Hepatocyte (in vitro differentiated cells): Measurements from ENCODE around the gene TK2. TPM values are rescaled to one million over a fixed set of nuclear protein-coding genes. Genes with fewer than 3 reads are reported as not detected.

Source experiments
- DNase-seq: peaks from one replicate; pipeline ENCODE4 v3.0.0-alpha.2; 2016; ENCODE audit warnings: low spot score
- H2AFZ ChIP-seq: fragments of 200-600 bp; sonication (generic); 2 replicates; pipeline ENCODE4 v1.6.0; 2016; ENCODE audit warnings: antibody characterized with exemption, mild to moderate bottlenecking
- H3K27ac ChIP-seq: fragments of 200-600 bp; sonication (generic); 2 replicates; pipeline ENCODE4 v1.5.1; 2016; ENCODE audit warnings: mild to moderate bottlenecking
- H3K27me3 ChIP-seq: fragments of 200-600 bp; sonication (generic); 2 replicates; pipeline ENCODE4 v1.6.1; 2016
- H3K36me3 ChIP-seq: fragments of 200-600 bp; sonication (generic); replicated peaks from 2 replicates; pipeline ENCODE4 v1.5.1; 2016; ENCODE audit warnings: low read depth; ENCODE audit not compliant: insufficient read depth
- H3K4me1 ChIP-seq: fragments of 200-600 bp; sonication (generic); 2 replicates; pipeline ENCODE4 v1.5.1; 2016; ENCODE audit warnings: mild to moderate bottlenecking, moderate library complexity; ENCODE audit not compliant: insufficient read depth
- H3K4me2 ChIP-seq: fragments of 200-600 bp; sonication (generic); 2 replicates; pipeline ENCODE4 v1.6.0; 2016
- H3K4me3 ChIP-seq: fragments of 200-600 bp; sonication (generic); 2 replicates; pipeline ENCODE4 v1.5.1; 2016; ENCODE audit warnings: mild to moderate bottlenecking
- H3K79me2 ChIP-seq: fragments of 200-600 bp; sonication (generic); 2 replicates; pipeline ENCODE4 v1.6.0; 2017; ENCODE audit warnings: mild to moderate bottlenecking
- H3K9me2 ChIP-seq: fragments of 200-600 bp; sonication (generic); replicated peaks from 2 replicates; pipeline ENCODE4 v1.6.0; 2017; ENCODE audit warnings: mild to moderate bottlenecking; ENCODE audit not compliant: insufficient read depth
- H3K9me3 ChIP-seq: fragments of 200-600 bp; sonication (generic); 2 replicates; pipeline ENCODE4 v1.5.1; 2016; ENCODE audit warnings: low read depth, mild to moderate bottlenecking
- H4K20me1 ChIP-seq: fragments of 200-600 bp; sonication (generic); 2 replicates; pipeline ENCODE4 v1.6.0; 2016; ENCODE audit warnings: mild to moderate bottlenecking; ENCODE audit not compliant: insufficient read depth, poor library complexity, severe bottlenecking
- EZH2 ChIP-seq: fragments of 200-600 bp; sonication (generic); IDR thresholded peaks from 2 replicates; pipeline ENCODE4 v1.6.1; 2016; ENCODE audit warnings: antibody characterized with exemption, mild to moderate bottlenecking, borderline replicate concordance
- EZH2phosphoT487 ChIP-seq: fragments of 200-600 bp; sonication (generic); IDR thresholded peaks from one replicate; pipeline ENCODE4 v1.6.1; 2018; ENCODE audit warnings: antibody characterized with exemption, mild to moderate bottlenecking, low read depth, moderate library complexity; ENCODE audit not compliant: unreplicated experiment, severe bottlenecking
- WGBS: methylation state at CpG from one replicate; pipeline ENCODE4 v1.1.6; 2016; ENCODE audit warnings: low lambda C conversion rate; ENCODE audit errors: missing lambda C conversion rate; 5-methylcytosine and 5-hydroxymethylcytosine counted together
- polyA plus RNA-seq: library from polyadenylated mRNA; unstranded; fragments of >200 nt; fragmentation: Nextera tagmentation; extraction: Ambion mirVana; gene quantifications from 2 replicates; pipeline ENCODE4 v1.2.1, GENCODE V29; 2016
- total RNA-seq: library from RNA; depleted of rRNA; stranded (reverse); fragments of >200 nt; gene quantifications from 2 replicates; pipeline ENCODE4 v1.2.3, GENCODE V29; 2014
- TF ChIP-seq, protein P1 (sequence below): fragments of 200-600 bp; sonication (generic); IDR thresholded peaks from 2 replicates; pipeline ENCODE4 v1.5.1; 2016; ENCODE audit warnings: antibody characterized with exemption, mild to moderate bottlenecking; ENCODE audit not compliant: poor library complexity

Gene TK2
- total and polyA plus RNA-seq, 2 experiments from 2014 or later = 10.1 to 14.3 TPM

DNA sequence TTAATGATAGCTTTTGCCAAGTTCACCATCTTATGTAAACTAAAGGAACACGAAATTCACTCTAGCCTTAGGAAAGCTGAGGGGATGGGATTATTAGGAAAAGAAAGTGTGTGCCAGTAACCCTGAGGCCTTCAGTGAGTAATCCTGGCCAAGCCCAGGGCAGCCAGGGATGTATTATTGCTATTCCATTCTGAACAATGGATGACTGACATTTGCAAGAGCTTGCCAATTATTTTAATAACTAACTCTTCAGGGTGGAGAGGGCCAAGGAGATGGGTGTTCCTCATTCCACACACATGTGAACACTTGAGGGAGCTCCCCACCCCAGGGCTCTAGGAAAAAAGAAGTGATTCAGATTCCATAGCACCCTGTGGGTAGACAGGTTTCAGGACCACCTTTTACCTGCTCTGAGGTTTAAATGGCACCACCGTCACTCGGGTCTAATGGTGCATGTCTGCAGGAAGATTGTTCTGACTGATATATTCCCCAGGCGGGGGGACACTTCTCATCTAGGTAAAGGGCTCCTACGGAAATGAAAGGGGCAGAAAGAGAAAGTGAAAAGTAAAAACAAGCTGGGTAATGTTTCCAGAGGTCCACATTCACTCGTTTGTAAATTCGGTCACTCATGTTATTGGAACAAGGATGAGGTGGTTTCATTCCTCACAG lies 41.5 kb downstream of the TK2 start:
- H3K4me2 ChIP-seq = no peak overlapping the region

DNA sequence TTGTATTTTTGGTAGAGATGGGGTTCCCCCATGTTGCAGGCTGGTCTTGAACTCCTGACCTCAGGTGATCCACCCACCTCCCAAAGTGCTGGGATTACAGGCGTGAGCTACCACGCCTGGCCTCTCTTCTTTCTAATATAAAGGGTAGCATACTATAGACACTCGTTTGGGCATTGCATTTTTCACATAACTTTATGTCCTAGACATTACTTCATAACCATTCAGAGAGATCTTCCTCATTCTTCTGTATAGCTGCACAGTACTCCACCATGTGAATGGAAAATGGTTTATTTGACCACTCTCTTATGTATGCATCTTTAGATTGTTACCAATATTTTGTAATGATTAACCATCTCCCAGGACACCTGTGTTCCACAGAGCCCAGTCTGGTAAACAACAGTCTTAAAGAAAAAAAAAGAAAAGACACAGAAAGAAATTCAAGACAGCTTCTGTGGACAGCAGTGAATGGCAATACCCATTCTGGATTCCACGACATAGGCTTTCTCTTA lies 42.1 kb downstream of the TK2 start:
- WGBS = 86% methylated on average over 4 of the region's 4 CpGs
- no peaks in the 10 kb centered on the region for H3K79me2 ChIP-seq
- H3K9me2 ChIP-seq = no peaks in the 10 kb centered on the region
- H2AFZ ChIP-seq = no peak overlapping the region
- no peaks in the 10 kb centered on the region for H3K27me3 ChIP-seq
- no peaks in the 10 kb centered on the region for H4K20me1 ChIP-seq
- TF ChIP-seq EZH2 (no peak), EZH2phosphoT487 (no peak)
- TF ChIP-seq, protein P1, sequence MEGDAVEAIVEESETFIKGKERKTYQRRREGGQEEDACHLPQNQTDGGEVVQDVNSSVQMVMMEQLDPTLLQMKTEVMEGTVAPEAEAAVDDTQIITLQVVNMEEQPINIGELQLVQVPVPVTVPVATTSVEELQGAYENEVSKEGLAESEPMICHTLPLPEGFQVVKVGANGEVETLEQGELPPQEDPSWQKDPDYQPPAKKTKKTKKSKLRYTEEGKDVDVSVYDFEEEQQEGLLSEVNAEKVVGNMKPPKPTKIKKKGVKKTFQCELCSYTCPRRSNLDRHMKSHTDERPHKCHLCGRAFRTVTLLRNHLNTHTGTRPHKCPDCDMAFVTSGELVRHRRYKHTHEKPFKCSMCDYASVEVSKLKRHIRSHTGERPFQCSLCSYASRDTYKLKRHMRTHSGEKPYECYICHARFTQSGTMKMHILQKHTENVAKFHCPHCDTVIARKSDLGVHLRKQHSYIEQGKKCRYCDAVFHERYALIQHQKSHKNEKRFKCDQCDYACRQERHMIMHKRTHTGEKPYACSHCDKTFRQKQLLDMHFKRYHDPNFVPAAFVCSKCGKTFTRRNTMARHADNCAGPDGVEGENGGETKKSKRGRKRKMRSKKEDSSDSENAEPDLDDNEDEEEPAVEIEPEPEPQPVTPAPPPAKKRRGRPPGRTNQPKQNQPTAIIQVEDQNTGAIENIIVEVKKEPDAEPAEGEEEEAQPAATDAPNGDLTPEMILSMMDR = no peak
- H3K27ac ChIP-seq = no peak overlapping the region
- H3K4me1 ChIP-seq = no peaks in the 10 kb centered on the region
- no peaks in the 10 kb centered on the region for H3K36me3 ChIP-seq
- no peaks in the 10 kb centered on the region for H3K9me3 ChIP-seq
- no peak overlapping the region for H3K4me2 ChIP-seq
- no peak for DNase-seq
- no peak overlapping the region for H3K4me3 ChIP-seq

More for the DNA sequence above, 41.5 kb downstream of the TK2 start:
- no peak overlapping the region for H3K27ac ChIP-seq
- WGBS = 95% methylated on average over 7 of the region's 7 CpGs
- TF ChIP-seq, protein P1 = no peak
- TF ChIP-seq EZH2phosphoT487 (no peak), EZH2 (no peak)
- no peaks in the 10 kb centered on the region for H3K27me3 ChIP-seq
- no peaks in the 10 kb centered on the region for H3K9me2 ChIP-seq
- H4K20me1 ChIP-seq = no peaks in the 10 kb centered on the region
- no peak for DNase-seq
- H3K36me3 ChIP-seq = no peaks in the 10 kb centered on the region
- no peak overlapping the region for H3K4me3 ChIP-seq
- no peak overlapping the region for H2AFZ ChIP-seq
- H3K4me1 ChIP-seq = no peaks in the 10 kb centered on the region
- no peaks in the 10 kb centered on the region for H3K79me2 ChIP-seq
- H3K9me3 ChIP-seq = no peaks in the 10 kb centered on the region

DNA sequence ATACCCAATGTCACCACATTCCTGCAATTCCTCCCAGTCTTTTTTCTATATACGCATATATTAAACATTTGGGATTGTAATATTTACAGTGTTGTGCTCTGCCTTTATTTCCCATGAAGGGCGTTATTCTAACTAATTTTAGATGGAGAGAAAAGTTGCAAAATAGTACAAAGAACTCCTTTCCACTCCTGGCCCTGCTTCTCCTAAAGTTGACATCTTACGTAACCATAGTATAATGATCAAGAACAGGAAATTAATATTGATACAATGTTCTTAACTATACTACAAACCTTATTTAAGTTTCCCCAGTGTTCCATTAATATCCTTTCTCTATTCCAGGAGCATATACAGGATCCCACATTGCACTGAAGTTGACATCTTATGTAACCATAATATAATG lies 46.3 kb downstream of the TK2 start:
- H3K79me2 ChIP-seq = no peaks in the 10 kb centered on the region
- no peaks in the 10 kb centered on the region for H3K4me1 ChIP-seq
- no peaks in the 10 kb centered on the region for H4K20me1 ChIP-seq
- H3K27me3 ChIP-seq = no peaks in the 10 kb centered on the region
- 92% methylated on average over 3 of the region's 3 CpGs for WGBS
- no peak for DNase-seq
- no peaks in the 10 kb centered on the region for H3K9me3 ChIP-seq
- no peak overlapping the region for H3K4me3 ChIP-seq
- H3K4me2 ChIP-seq = no peak overlapping the region
- no peak overlapping the region for H2AFZ ChIP-seq
- H3K27ac ChIP-seq = no peak overlapping the region
- no peaks in the 10 kb centered on the region for H3K36me3 ChIP-seq
- no peak for TF ChIP-seq EZH2
- TF ChIP-seq, protein P1 = no peak
- no peak for TF ChIP-seq EZH2phosphoT487
- H3K9me2 ChIP-seq = no peaks in the 10 kb centered on the region
